Measurements from ENCODE around the gene MAST3. TPM values are rescaled to one million over a fixed set of nuclear protein-coding genes. Genes with fewer than 3 reads are reported as not detected.

The MAST3 gene
- total and polyA plus RNA-seq, 2 donors (not counting 3 experiments of a cell fraction or from before 2014, with no cell fraction given): 1.5 to 2.7 TPM

GRCh38 chr19:18102916-18103542 lies 5.5 kb downstream of the MAST3 start:
- H3K27ac ChIP-seq (ENCODE audit: insufficient read depth, low read depth, low read length): no peak overlapping the region
- peaks cover 15 to 18% of the 10 kb centered on the region in 2 experiments for H3K27me3 ChIP-seq (ENCODE audit: control insufficient read depth in 2 of 2, insufficient read depth in 2 of 2, low read length in 2 of 2)
- no peak overlapping the region for H3K4me3 ChIP-seq (replicated peaks in 1 of 3; ENCODE audit: insufficient read depth in 1 of 3, low read depth in 1 of 3, low read length in 3 of 3)
- no peak overlapping the region for H3K9ac ChIP-seq (replicated peaks; ENCODE audit: extremely low read depth, insufficient read depth, low read length)
- no peak for FAIRE-seq
- dilution Hi-C loops (cut with MboI; ENCODE audit: extremely low pct_ligation_motif_present, low sequenced_read_pairs) (no loop called here), intact Hi-C loops (cut with micrococcal nuclease) (no loop called here)
- ChIA-PET CTCF (interaction anchor here (2.4 kb wide), 1 partner anchor 10 kb away, joined by 13 read pairs; no protein-coding TSS in a partner anchor), POLR2A (no interaction called here)
- H3K4me1 ChIP-seq (ENCODE audit: control insufficient read depth, extremely low read depth, insufficient read depth, low read length): peaks cover 1% of the 10 kb centered on the region
- TF ChIP-seq GATA2 (IDR thresholded peaks at IDR 0.05; ENCODE audit: insufficient read depth, insufficient read length, low read depth, low read length) (no peak), MYC (IDR thresholded peaks at IDR 0.05; ENCODE audit: low read depth, low read length) (no peak), CTCF (IDR thresholded peaks at IDR 0.05; ENCODE audit: extremely low read depth in 1 of 2, insufficient read depth in 1 of 2, low read depth in 1 of 2, low read length in 2 of 2) (no peak), EZH2 (IDR thresholded peaks at IDR 0.05; ENCODE audit: borderline replicate concordance, low read depth, low read length, severe bottlenecking) (no peak), FOS (IDR thresholded peaks at IDR 0.05; ENCODE audit: borderline replicate concordance, insufficient read depth, low read length) (no peak)
- no peaks in the 10 kb centered on the region for H3K79me2 ChIP-seq (ENCODE audit: control insufficient read depth, insufficient read depth, low read length)
- no peaks in the 10 kb centered on the region for H3K36me3 ChIP-seq (ENCODE audit: control insufficient read depth in 2 of 2, extremely low read depth in 1 of 2, insufficient read depth in 2 of 2, low read length in 2 of 2)
- no peaks in the 10 kb centered on the region for H3K9me1 ChIP-seq (replicated peaks; ENCODE audit: control insufficient read depth, extremely low read depth, insufficient read depth, low read length)
- no peaks in the 10 kb centered on the region for H3K9me3 ChIP-seq (replicated peaks; ENCODE audit: control insufficient read depth, insufficient read depth, low read length)
- no peak for DNase-seq (ENCODE audit: low read depth, low spot score)
- H4K20me1 ChIP-seq (replicated peaks; ENCODE audit: control insufficient read depth, extremely low read depth, insufficient read depth, low read length): no peaks in the 10 kb centered on the region
- no TSS peak for BruUV-seq (replicated peaks)
- no peak overlapping the region for H2AFZ ChIP-seq (ENCODE audit: low read depth, low read length)
- no peak overlapping the region for H3K4me2 ChIP-seq (ENCODE audit: insufficient read depth, low read length)

Measured in endothelial cell of umbilical vein (primary cell).